Neural progenitor cell (in vitro differentiated cells): Measurements from ENCODE around the gene PSENEN. TPM values are rescaled to one million over a fixed set of nuclear protein-coding genes. Genes with fewer than 3 reads are reported as not detected.

Experiments
- DNase-seq: peaks from one replicate; pipeline ENCODE4 v3.0.0-alpha.2; 2016; ENCODE audit warnings: low spot score
- H2AFZ ChIP-seq: fragments of 200-600 bp; sonication (generic); replicated peaks from 2 replicates; pipeline ENCODE4 v1.6.1; 2016; ENCODE audit warnings: antibody characterized with exemption
- H3F3A ChIP-seq: fragments of 200-600 bp; sonication (generic); 2 replicates; pipeline ENCODE4 v1.6.1; 2016; ENCODE audit warnings: antibody characterized with exemption, low read depth
- H3K27ac ChIP-seq: fragments of 200-600 bp; sonication (generic); 2 replicates; pipeline ENCODE4 v1.5.1; 2016; ENCODE audit warnings: mild to moderate bottlenecking
- H3K27me3 ChIP-seq: fragments of 200-600 bp; sonication (generic); 2 replicates; pipeline ENCODE4 v1.6.1; 2016; ENCODE audit warnings: mild to moderate bottlenecking, moderate library complexity
- H3K36me3 ChIP-seq: fragments of 200-600 bp; sonication (generic); 2 replicates; pipeline ENCODE4 v1.5.1; 2016
- H3K4me1 ChIP-seq: fragments of 200-600 bp; sonication (generic); 2 replicates; pipeline ENCODE4 v1.6.1; 2016; ENCODE audit warnings: mixed run types
- H3K4me2 ChIP-seq: fragments of 200-600 bp; sonication (generic); 2 replicates; pipeline ENCODE4 v1.6.1; 2016
- H3K4me3 ChIP-seq: fragments of 200-600 bp; sonication (generic); 2 replicates; pipeline ENCODE4 v1.5.1; 2016
- H3K79me2 ChIP-seq: fragments of 200-600 bp; sonication (generic); 2 replicates; pipeline ENCODE4 v1.6.1; 2016; ENCODE audit warnings: low read depth
- H3K9ac ChIP-seq: fragments of 200-600 bp; sonication (generic); 2 replicates; pipeline ENCODE4 v1.6.1; 2016
- H3K9me3 ChIP-seq: fragments of 200-600 bp; sonication (generic); 2 replicates; pipeline ENCODE4 v1.5.1; 2016; ENCODE audit warnings: low read depth
- H4K20me1 ChIP-seq: fragments of 200-600 bp; sonication (generic); 2 replicates; pipeline ENCODE4 v1.6.1; 2016; ENCODE audit warnings: low read depth
- H3K27ac Mint-ChIP-seq: 3 replicates; pipeline ENCODE4 v1.8.0; 2021; ENCODE audit warnings: mixed read lengths
- H3K27me3 Mint-ChIP-seq: 2 replicates; pipeline ENCODE4 v1.8.0; 2022; ENCODE audit warnings: low read depth, mild to moderate bottlenecking, inconsistent platforms, moderate library complexity, mixed read lengths; ENCODE audit not compliant: insufficient read depth
- H3K36me3 Mint-ChIP-seq: 3 replicates; pipeline ENCODE4 v1.8.0; 2021; ENCODE audit warnings: mixed read lengths
- H3K4me1 Mint-ChIP-seq: 3 replicates; pipeline ENCODE4 v1.8.0; 2021; ENCODE audit warnings: mixed read lengths
- H3K4me3 Mint-ChIP-seq: 3 replicates; pipeline ENCODE4 v1.8.0; 2021; ENCODE audit warnings: mild to moderate bottlenecking, moderate library complexity, mixed read lengths
- H3K9me3 Mint-ChIP-seq: 3 replicates; pipeline ENCODE4 v1.8.0; 2020; ENCODE audit warnings: mixed read lengths
- EZH2 ChIP-seq: fragments of 200-600 bp; sonication (generic); IDR thresholded peaks from 2 replicates; pipeline ENCODE4 v1.6.1; 2017; ENCODE audit warnings: antibody characterized with exemption, mild to moderate bottlenecking, moderate library complexity
- EZH2phosphoT487 ChIP-seq: fragments of 200-600 bp; sonication (generic); IDR thresholded peaks from 2 replicates; pipeline ENCODE4 v1.6.1; 2017; ENCODE audit warnings: antibody characterized with exemption
- total RNA-seq: library from RNA; depleted of rRNA; stranded (reverse); fragments of >200 nt; gene quantifications from 2 replicates; pipeline ENCODE4 v1.2.3, GENCODE V29; 2015; ENCODE audit warnings: low replicate concordance
- TF ChIP-seq, protein P1 (sequence below): fragments of 200-600 bp; sonication (generic); IDR thresholded peaks from 2 replicates; pipeline ENCODE4 v1.5.1; 2017; ENCODE audit warnings: antibody characterized with exemption, mild to moderate bottlenecking

The PSENEN gene
- total RNA-seq, 1 donor from 2014 or later: 10.9 TPM

DNA sequence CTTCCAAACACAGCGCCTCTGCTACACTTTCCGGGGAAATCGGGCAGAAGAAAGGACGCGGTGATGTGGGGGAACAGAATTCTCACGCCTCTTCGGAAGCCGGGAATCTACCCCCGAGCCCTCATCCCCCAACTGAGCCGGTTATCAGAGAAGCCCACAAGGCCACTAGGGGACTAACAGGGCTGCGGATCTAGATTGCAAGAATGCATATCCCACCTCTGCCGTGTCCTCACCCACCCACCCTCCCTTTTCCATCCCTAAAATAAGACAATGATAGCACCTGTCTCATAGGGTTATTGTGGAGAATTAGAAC, 4.3 kb upstream of the PSENEN start:
- no peaks in the 10 kb centered on the region for H3K27me3 ChIP-seq
- H3K4me2 ChIP-seq: peak overlapping the region; percentile 86
- peaks cover 5% of the 10 kb centered on the region for H3K79me2 ChIP-seq
- H3K9me3 ChIP-seq: no peaks in the 10 kb centered on the region
- H3K4me3 ChIP-seq: peak overlapping the region; percentile 79
- peaks cover 13% of the 10 kb centered on the region for H3K27me3 Mint-ChIP-seq
- peaks cover 10% of the 10 kb centered on the region for H3K36me3 Mint-ChIP-seq
- no peak for TF ChIP-seq EZH2phosphoT487
- TF ChIP-seq, protein P1, sequence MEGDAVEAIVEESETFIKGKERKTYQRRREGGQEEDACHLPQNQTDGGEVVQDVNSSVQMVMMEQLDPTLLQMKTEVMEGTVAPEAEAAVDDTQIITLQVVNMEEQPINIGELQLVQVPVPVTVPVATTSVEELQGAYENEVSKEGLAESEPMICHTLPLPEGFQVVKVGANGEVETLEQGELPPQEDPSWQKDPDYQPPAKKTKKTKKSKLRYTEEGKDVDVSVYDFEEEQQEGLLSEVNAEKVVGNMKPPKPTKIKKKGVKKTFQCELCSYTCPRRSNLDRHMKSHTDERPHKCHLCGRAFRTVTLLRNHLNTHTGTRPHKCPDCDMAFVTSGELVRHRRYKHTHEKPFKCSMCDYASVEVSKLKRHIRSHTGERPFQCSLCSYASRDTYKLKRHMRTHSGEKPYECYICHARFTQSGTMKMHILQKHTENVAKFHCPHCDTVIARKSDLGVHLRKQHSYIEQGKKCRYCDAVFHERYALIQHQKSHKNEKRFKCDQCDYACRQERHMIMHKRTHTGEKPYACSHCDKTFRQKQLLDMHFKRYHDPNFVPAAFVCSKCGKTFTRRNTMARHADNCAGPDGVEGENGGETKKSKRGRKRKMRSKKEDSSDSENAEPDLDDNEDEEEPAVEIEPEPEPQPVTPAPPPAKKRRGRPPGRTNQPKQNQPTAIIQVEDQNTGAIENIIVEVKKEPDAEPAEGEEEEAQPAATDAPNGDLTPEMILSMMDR: peak; percentile 43
- TF ChIP-seq EZH2: no peak
- peaks cover 32% of the 10 kb centered on the region for H3K4me1 Mint-ChIP-seq
- H3K36me3 ChIP-seq: no peaks in the 10 kb centered on the region
- peak overlapping the region; percentile 87 for H3K27ac Mint-ChIP-seq
- H3K27ac ChIP-seq: peak overlapping the region; percentile 81
- peaks cover 46% of the 10 kb centered on the region for H3F3A ChIP-seq
- no peak overlapping the region for H3K9ac ChIP-seq
- peak overlapping the region; percentile 89 for H3K4me3 Mint-ChIP-seq
- no peak for DNase-seq
- no peaks in the 10 kb centered on the region for H3K9me3 Mint-ChIP-seq
- H4K20me1 ChIP-seq: peaks cover 17% of the 10 kb centered on the region
- peaks cover 9% of the 10 kb centered on the region for H3K4me1 ChIP-seq
- H2AFZ ChIP-seq: peak overlapping the region; percentile 58

DNA sequence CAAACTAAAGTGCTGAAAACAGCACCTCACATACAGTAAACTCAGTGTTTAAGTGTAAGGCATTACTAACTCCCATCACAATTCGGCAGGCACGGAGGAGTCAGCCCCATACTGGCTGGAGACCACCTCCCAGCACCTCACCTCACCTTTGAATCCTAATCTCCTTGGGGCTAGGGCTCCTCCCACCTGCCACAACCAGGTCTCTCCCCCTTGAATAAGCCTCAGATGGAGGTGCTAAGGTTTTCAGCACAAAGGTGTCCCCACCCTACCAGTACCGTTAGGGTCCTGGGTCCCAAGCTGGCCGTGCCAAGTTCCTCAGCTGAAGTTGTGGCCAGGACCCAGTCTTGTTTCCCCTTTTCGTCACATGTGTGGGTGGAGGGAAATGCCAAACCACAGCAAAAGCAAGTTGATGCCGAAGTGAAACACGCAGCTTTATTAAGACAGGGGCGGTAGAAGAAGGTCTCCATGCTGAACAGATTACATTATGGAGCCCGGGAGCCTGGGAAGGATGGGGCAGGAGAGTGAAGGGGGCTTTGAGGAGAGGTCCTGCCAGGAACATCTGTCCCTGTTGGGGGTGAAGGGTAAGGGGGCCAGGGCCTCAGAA, 3.2 kb upstream of the PSENEN start, which contains the start of gene IGFLR1:
Gene IGFLR1 (minus strand): TSS at position 332 of the 604 bp plus-strand sequence. CDS start 1,272 bp downstream, outside the sequence.
- peaks cover 13% of the 10 kb centered on the region for H3K27me3 Mint-ChIP-seq
- H3K4me1 ChIP-seq: peaks cover 9% of the 10 kb centered on the region
- H3K9me3 Mint-ChIP-seq: no peaks in the 10 kb centered on the region
- DNase-seq: no peak
- H3K27ac ChIP-seq: peak within 1 kb of the TSS; percentile 81
- peak within 1 kb of the TSS; percentile 78 for H3K27ac Mint-ChIP-seq
- peak within 1 kb of the TSS; percentile 76 for H3K4me3 Mint-ChIP-seq
- peak within 1 kb of the TSS; percentile 79 for H3K4me3 ChIP-seq
- H3K9ac ChIP-seq: no peak within 1 kb of the TSS
- peaks cover 5% of the 10 kb centered on the region for H3K36me3 Mint-ChIP-seq
- TF ChIP-seq, protein P1: no peak
- TF ChIP-seq EZH2phosphoT487 (no peak), EZH2 (no peak)
- no peak within 1 kb of the TSS for H2AFZ ChIP-seq
- H3K4me1 Mint-ChIP-seq: peaks cover 37% of the 10 kb centered on the region
- H4K20me1 ChIP-seq: peaks cover 17% of the 10 kb centered on the region
- peaks cover 46% of the 10 kb centered on the region for H3F3A ChIP-seq
- peaks cover 10% of the 10 kb centered on the region for H3K79me2 ChIP-seq
- no peaks in the 10 kb centered on the region for H3K36me3 ChIP-seq
- no peaks in the 10 kb centered on the region for H3K27me3 ChIP-seq
- H3K9me3 ChIP-seq: no peaks in the 10 kb centered on the region
- peak within 1 kb of the TSS; percentile 86 for H3K4me2 ChIP-seq

DNA sequence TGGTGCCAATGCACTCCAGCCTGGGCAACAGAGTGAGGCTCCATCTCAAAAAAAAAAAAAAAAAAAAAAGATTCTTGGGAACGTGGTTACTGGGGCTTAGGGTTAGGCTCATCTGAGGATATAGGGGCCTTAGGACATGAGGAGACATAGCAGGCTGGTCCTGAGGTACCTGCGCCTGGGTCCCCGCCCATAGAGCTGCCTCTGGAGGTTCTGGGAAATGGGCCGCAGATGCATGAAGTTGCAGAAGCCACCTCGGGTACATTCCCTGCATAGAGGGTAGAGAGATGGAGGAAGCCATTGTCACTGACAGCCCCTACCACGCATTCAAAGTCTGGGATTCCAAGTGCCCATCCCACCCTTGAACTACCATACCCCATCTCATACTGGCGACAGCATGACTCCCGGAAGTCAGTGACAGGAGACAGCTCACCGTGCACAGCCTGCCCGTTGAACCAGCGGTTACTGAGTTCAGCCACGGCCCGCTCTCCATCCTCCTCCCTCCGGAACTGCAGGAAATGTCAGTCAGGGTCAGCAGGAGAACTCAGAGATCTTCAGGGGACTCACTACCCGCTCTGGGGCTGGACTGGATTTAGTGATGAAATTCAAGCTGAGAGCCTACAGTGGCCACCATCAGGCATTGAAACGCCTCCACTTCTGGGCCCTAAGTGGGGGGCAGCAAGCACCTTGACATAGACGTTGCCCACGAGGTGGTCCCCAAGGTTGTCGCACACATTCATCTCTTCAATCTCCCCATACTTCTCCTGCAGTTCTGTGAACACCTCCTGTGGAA, 1.6 kb upstream of the PSENEN start:
- H3K4me3 ChIP-seq: peak overlapping the region; percentile 87
- peak overlapping the region; percentile 75 for H3K4me2 ChIP-seq
- H3K27ac ChIP-seq: no peak overlapping the region
- no peak overlapping the region for H2AFZ ChIP-seq
- no peaks in the 10 kb centered on the region for H3K36me3 ChIP-seq
- no peak overlapping the region for H3K9ac ChIP-seq
- H3K79me2 ChIP-seq: peaks cover 10% of the 10 kb centered on the region
- Mint-ChIP-seq H3K4me1 (peaks cover 44% of the 10 kb centered on the region), H3K27ac (peak overlapping the region; percentile 81), H3K4me3 (peak overlapping the region; percentile 96), H3K36me3 (peaks cover 4% of the 10 kb centered on the region), H3K27me3 (peaks cover 13% of the 10 kb centered on the region), H3K9me3 (no peaks in the 10 kb centered on the region)
- peaks cover 14% of the 10 kb centered on the region for H4K20me1 ChIP-seq
- no peaks in the 10 kb centered on the region for H3K27me3 ChIP-seq
- DNase-seq: no peak
- H3F3A ChIP-seq: peaks cover 50% of the 10 kb centered on the region
- TF ChIP-seq, protein P1: no peak
- TF ChIP-seq EZH2phosphoT487 (no peak), EZH2 (no peak)
- no peaks in the 10 kb centered on the region for H3K9me3 ChIP-seq
- H3K4me1 ChIP-seq: peaks cover 9% of the 10 kb centered on the region
